HG03280 (cell line): ENCODE measurements around the gene WDR76.
"Not testable (repeated sequence)": the region's sequence is repeated elsewhere in the genome, so short reads cannot be mapped to it uniquely, and the experiment has no call there.

Source experiments
- ATAC-seq: cut with Tn5 transposase; IDR thresholded peaks from one replicate; pipeline ENCODE4 v1.9.1; 2021; ENCODE audit warnings: mild to moderate bottlenecking, moderate library complexity; ENCODE audit not compliant: unreplicated experiment

WDR76 gene

DNA sequence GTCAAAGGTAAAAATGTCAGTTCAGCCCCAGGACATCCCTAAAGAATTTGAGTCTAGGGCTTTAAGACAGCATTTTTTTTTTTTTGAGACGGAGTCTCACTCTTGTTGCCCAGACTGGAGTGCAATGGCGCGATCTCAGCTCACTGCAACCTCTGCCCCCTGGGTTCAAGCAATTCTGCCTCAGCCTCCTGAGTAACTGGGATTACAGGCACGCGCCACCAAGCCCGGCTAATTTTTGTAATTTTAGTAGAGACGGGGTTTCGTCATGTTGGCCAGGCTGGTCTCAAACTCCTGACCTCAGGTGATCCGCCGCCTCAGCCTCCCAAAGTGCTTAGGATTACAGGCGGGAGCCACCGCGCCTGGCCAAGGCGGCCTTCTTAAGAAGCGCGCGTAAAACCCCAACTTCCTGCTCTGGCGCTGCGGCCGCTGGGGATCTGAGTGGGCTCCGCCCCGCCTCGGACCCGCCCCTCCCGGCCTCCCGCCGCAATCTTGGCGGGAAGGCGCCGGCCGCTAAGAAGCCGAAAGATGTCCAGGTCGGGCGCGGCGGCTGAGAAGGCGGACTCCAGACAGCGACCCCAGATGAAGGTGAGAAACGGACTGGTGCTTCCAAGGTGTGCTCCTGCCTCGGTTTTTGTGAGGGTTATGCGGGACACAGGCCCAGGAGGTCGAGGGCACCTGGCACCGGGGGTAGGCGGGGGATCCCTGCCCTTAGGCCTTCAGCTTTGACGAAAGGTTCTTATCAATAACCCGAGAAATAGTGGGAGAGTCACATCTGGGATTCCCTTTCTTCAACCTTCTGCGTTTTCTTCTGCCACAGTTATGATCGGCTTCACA, at the start of gene WDR76:
Gene WDR76 (plus strand): TSS at position 495 of the 834 bp plus-strand sequence. CDS start 31 bp downstream, at position 526.
- ATAC-seq = peak; percentile 51

DNA sequence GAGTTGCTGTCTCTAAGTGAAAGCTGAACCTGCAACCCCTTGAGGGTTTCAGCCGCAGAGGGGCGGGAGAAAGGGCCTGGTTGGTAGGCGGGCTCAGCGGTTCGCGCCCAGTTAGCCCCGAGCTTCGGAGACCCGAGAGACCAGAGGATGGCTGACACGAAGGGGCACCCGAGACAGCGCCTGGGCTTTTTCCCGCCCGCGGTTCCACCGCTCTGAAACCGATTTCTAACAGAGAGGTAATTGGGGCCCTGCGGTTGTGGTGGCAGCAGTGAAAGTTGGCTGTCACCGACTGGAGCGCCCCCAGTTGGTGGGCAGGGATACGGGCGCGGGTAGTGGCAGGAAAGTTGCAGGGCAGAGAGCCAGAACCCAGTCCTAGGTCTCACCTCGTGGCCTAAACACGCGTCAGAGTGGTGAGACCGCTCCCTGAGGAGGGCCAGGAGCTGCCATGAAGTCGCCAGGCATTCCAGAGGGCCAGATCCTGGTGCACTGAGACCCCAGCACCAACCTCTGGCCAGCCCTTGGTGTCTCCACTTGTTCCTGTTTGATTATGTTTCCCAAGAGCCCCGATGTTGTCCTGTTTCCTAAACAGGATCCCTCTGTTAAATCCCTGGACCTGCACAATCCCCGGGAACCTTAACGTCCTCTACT, 49.4 kb upstream of the WDR76 start:
- peak; percentile 47 for ATAC-seq

DNA sequence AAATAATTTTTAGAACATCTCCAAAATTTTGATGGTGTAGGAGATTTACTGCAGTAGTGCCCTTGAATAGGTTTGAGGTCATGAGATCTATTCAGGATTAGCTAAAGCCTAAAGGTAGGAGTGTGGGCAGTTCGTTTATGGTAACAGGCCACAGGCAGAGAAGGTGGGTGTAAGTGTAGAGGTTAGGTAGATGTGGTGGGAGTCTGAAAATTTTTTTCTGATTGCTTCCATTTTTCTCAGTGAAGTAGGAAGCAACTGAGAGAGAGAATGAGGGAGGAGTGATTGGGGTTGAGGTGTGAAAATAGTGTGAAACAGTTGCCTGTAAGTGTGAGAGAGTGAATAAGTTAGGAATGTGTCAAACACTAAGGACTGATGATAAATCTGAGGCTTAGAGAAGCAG, 47.8 kb upstream of the WDR76 start:
- no peak for ATAC-seq

DNA sequence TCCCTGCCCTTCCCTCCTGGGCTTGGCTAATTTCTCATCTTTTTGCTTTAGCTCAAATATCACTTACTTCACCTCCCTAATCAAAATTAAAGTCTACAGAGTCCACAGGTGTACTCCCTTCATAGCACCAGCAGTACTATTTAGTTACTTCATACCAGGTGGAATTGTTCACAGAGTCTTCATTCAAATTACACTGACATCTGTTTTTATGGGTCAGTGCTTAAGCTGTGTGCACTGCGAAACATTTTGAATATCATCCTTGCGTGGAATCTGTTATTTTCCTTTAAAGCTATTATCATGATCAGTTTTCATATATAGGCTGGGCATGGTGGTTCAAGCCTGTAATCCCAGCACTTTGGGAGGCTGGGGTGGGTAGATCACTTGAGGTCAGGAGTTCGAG, 37.4 kb upstream of the WDR76 start:
- ATAC-seq = no peak

DNA sequence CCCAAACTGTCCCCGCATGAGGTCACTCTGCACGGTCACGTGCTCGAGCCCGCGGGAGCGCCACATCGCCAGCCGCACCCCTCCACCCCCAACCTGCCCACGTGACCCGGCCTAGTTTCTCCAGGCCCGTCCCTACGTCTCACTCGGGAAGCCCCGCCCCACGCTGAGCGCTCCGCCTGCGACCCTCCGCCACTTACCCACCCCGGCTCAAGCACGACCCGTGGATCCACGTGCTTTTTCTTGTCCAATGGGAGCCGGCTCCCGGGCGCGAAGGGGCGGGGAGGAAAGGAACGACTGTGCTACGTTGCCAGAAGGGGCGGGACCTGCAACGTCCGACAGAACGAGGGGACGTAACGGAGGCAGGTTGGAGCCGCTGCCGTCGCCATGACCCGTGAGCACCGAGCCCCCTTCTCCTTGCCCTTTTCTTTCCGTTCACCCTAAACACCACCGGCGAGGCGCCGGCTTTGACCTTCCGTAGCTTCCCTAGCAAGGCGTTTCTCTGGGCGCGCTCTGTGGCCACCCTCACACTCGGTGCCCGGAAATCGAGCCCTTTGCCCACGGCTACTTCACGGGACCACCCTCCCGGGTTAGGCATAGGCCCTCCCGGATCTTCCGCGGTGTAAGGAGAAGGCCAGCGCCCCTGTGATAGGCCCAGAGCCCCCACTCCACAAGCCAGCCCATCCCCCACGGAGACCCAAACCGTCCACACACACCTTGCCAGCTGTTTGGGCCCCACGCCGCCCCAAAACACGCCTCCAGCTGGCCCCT, 34.6 kb upstream of the WDR76 start, which contains the start of gene SERF2:
Gene SERF2 (plus strand): TSS at position 328 of the 768 bp plus-strand sequence. CDS start 57 bp downstream, at position 385.
- peak; percentile 89 for ATAC-seq

DNA sequence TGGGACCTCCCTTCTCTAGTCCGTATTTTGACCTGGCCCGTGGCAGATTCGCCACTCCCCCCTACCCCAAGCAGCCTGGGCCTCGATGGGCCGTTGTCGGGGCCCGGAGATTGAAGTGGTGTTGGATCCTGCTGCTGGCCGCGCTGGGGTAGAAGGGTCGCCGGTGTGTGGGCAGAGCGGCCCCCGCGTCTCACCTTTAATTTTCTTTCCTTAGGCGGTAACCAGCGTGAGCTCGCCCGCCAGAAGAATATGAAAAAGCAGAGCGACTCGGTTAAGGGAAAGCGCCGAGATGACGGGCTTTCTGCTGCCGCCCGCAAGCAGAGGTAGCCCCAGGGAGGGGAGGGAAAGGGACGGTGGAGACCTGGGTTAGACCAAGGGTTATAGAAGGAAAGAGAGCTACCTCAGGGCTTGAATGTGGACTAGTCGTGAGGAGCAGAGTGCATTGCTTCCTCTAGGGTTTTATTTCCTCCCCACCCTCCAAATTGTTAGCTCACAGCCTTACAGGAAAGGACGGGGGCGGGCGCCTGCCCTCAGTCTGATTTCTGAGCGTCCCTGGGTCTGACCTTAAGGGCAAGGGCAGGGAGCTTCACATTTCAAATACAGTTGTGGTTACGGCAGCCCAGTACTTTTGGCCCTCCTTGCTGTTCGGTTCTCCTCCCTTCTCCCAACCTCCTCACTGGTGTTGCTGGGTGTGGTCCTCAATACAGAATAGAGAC, 33.9 kb upstream of the WDR76 start:
- ATAC-seq = peak; percentile 4

DNA sequence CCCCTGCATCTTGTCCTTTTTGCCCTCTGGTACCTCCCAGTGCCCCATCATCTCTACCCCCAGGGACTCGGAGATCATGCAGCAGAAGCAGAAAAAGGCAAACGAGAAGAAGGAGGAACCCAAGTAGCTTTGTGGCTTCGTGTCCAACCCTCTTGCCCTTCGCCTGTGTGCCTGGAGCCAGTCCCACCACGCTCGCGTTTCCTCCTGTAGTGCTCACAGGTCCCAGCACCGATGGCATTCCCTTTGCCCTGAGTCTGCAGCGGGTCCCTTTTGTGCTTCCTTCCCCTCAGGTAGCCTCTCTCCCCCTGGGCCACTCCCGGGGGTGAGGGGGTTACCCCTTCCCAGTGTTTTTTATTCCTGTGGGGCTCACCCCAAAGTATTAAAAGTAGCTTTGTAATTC, 33.2 kb upstream of the WDR76 start:
- ATAC-seq = no peak

DNA sequence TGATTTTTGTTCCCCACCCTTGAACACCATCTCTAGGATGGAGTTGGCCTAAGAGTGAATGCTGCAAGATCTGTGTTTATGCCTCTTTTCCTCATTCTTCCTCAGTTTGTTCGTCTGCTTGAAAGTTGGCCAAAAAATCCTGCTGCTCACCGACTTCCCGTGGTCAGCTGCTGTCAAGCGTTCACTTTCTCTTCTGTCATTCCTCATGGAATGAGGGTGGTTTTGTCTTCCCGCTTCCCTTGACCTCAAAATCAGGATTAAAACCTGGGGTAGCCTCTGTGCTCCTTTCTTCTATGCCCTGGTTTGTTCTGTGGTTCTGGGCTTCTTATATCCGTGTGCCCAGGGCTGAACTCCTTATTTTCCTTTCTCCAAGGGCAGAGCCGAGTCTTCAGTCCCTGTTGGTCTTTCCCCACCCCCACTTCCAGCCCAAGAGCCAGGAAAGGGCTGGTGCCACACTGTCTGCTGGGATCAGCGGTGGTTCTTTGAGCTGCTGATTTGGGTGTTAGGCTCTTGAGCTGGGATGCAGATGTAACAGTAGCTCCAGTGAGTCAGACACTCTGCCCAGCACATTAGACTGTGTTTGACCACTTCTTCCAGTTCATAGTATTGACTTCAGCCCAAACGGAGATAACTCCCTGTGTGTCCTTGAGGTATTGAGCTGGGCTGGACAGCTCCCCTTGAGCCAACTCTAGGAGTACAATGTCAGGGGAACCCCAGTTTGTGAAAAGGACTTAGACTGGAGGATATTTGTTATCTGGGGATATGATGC, 32.3 kb upstream of the WDR76 start:
- ATAC-seq = no peak

DNA sequence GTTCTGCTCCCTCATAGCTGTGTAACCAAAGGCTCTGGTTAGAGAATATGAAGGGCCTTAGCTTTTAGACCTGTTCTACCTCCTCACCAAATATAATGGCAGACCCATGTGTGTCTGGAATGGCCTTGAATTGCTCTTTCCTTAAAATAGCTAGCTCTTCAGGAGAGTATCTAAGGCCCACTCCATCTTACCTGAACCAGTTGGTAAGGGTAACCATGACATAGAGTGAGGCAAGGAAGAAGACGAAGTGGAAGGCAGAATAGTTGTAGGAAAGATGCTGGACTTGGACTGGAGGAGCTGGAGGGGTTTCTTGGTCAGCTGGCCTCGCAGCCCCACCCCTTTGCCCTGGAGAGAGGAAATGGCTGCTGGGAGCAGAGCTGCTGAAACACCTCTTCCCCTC, 31.6 kb upstream of the WDR76 start:
- ATAC-seq = no peak

DNA sequence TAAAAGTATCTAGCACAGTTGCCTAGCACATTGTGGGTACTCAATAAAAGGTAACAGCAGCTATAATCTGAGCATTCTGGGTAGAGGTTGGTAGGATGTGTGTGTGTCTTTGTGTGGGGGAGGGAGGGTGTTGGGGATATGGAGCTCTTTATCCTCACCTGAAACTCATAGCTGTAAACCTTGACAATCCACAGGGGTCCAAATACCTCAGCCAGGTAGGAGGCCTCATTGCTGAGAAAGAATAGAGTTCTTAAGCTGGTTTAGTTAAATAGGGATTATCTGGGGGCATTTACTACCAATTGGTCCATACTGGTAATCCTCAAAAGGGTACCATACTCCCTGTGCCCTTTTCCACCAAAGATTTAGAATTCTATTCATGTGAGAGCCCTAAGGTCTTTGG, 30.8 kb upstream of the WDR76 start:
- no peak for ATAC-seq

DNA sequence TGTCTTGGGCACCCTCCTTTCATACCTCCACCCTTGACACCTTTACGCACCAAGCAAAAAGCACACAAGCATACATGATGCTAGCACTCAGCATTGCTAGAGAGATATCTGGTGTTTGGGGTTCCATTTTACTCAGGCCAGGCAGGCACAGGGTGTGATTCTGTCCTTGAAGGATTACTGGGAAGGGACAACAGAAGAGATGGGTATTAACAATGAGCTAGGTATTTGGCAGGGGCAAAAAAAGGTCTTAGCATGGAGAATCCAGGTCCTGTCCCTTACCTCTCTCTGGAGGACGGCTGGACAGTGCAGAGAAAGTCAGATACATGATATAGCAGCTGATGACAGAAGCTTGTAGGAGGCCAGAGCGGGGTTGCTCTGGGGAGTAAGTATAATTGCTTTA, 30.2 kb upstream of the WDR76 start:
- ATAC-seq = no peak

DNA sequence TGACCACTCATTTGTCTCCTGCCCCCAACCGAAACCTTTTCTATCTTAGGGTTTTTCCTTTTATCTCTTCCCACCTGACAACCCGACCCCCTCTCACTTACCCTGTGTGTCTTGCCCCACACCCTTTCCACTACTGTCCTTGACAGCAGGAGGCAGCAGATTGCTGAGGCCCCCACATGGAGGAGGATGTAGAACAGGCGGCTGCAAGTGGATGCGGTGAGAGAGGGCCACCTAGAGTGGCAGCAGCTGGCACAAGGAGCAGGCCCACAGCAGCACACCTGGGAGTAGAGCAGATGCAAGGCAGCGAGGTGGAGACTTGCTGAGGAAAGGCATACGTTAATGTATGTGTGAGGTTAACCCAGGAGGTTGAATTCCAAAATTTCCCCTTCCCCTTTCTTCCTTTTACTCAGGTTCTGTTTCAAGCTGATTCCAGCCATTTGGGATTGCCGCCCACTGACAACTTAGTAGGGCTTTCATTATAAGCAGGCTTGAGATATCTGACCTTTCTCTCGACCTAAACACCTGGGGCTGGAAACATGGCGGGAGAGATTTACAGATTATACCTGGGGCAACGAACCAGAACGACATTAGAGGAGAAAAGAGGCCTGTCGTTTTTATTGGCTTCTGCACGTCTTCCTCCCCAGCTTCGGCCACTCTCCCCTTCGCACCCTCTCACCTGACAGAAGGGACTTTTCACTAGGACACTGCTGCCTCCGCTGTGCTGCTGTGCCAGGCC, 27.4 kb upstream of the WDR76 start:
- ATAC-seq = no peak

DNA sequence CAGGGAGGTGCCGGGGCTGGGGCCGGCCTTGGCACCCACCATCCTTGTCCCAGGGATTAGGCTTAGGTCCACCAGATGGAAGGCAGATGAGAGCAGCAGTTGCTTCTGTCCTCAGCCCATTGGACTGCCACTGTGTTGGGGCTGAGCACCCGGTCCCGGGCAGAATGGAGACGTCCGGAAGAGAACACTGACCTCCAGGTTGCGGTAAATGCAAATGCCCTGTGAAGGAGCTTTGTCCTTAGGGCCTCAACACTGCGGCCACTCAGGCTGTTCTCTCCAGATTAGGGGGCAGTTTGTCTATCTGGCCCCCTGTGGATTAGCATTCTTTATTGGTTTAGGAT, 26.9 kb upstream of the WDR76 start, which contains the start of gene SERINC4:
Gene SERINC4 (minus strand): TSS at position 276 of the 341 bp plus-strand sequence. CDS start 234 bp downstream, at position 42.
- no peak for ATAC-seq

DNA sequence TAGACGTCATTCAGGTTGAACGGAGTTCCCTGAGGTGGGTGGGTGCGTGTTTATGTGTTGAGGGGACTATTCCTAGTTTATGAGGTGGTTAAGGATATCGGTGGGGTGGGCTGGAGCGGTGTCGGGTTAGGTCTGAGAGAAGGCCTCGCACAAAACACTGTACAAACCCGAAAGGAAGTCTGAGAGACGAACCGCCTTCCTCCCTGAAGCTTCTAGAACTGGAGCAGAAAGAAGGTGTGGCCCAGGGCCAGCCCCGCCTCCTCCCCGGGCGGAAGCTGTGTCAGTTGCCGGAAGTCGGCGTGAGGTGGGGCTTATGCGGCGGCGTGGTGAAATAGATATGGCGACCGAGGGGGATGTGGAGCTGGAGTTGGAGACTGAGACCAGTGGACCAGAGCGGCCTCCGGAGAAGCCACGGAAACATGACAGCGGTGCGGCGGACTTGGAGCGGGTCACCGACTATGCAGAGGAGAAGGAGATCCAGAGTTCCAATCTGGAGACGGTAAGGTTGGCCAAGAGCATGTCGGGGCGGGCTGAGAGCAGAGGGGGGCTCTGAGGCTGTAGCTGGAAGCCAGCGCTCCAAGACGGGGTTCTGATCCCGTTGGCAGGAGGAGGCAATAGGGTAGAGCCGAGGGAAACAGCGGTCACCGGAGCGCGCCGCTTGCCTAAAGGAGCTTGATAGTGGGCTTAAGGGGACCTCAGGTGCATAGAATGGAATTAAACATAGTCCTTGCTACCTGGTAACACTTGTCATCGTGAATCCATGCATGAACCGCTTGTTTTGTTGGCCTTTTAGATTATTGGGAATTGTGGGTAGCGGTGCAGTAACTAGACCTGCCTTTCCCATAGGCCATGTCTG, 26.3 kb upstream of the WDR76 start, which contains the start of gene HYPK:
Gene HYPK (plus strand): TSS at position 314 of the 856 bp plus-strand sequence. CDS start 24 bp downstream, at position 338.
- ATAC-seq = peak; percentile 90

DNA sequence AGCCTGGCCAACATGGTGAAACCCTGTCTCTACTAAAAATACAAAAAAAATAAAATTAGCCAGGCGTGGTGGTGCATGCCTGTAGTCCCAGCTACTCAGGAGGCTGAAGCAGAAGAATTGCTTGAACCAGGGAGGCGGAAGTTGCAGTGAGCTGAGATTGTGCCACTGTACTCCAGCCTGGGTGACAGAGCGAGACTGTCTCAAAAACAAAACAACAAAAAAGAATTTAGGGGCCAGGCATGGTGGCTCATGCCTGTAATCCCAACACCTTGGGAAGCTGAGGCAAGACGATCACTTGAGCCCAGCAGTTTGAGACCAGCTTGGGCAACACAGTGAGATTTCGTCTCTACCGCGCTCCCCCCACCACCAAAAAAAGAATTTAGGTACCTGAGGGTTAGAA, 24.1 kb upstream of the WDR76 start:
- not testable (repeated sequence) for ATAC-seq

DNA sequence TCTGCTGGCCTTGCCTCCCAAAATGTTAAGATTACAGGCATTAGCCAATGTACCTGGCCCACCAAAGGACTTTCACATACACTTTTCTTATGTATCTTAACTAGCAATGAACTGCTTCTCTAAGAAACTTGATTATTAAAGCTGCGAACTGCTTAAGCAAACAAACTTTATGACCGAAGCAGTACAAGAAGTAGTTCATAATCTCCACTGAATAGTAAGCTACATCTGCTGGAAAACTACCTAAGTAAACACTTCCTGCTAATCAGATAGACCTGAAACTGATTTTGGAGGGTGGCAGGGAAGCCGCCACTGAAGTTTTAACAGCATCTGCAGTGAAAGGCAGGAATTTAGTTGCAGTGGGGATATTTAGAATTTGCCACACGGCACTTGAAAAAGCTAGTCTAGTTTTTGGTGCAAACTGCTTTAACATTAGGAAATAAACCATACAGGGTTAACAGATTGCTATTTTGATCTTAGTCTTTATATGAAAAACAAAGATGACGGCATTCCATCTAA, 18.3 kb upstream of the WDR76 start:
- no peak for ATAC-seq

DNA sequence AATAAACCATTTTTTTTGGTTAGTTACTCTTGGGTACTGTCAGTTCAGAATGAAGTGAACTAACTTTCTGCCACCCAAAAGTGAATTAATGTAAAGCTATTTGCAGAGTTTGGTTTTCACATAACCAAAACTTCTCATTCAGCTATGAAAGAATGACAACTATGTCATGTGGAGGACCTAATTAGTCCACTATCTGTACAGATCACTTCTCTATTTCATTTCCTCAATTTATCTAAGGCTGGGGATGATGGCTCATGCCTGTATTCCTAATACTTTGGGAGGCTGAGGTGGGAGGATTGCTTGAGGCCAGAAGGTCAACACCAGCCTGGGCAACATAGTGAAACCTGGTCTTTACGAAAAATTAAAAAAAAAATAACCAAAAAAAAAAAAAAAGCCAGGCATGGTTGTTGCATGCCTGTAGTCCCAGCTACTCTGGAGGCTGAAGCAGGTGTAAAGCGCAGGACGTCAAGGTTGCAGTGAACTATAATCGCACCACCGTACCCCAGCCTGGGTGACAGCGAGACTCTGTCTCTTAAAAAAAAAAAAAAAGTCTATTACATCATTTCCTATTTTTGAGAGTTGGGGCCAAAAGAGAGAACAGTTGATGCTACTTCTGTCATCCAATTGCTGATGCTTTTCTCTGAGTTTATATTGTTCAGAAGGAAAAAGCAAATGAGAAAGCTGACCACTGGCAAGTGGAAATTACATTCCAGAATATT, 17.7 kb upstream of the WDR76 start:
- no peak for ATAC-seq
